HCT116 (cell line): ENCODE data around the gene ATP2A3. TPM values are rescaled to one million over a fixed set of nuclear protein-coding genes. Genes with fewer than 3 reads are reported as not detected.

Experiments used
- ATAC-seq: fragments of 200-7000 bp; cut with Tn5 transposase; 2 replicates; pipeline ENCODE4 v1.9.1; 2020; ENCODE audit warnings: mild to moderate bottlenecking, moderate library complexity
- BruUV-seq: library from RNA; stranded (reverse); fragments of 400-500 nt; replicated peaks from 2 replicates; lab custom pipeline; 2021; lab: Mats Ljungman, UMichigan
- CTCF ChIA-PET: fragments of 300-600 bp; sonication (Branson Sonifier 250); formaldehyde crosslinking; loops from one replicate; lab custom pipeline; 2021; ENCODE audit warnings: antibody characterized with exemption; lab: Charles Lee
- POLR2A ChIA-PET: fragments of 300-600, 350-600 bp; sonication (Branson Sonifier 250); formaldehyde crosslinking; loops from one replicate; lab custom pipeline; 2021; ENCODE audit warnings: antibody characterized with exemption; lab: Charles Lee
- RAD21 ChIA-PET, 2 experiments: fragments of 300-600 bp; sonication (Branson Sonifier 250); formaldehyde crosslinking; loops; one replicate each; lab custom pipeline; 2023; ENCODE audit warnings: low total read pairs in 2 of 2; ENCODE audit not compliant: uncharacterized antibody in 2 of 2, unreplicated experiment in 2 of 2, low non-redundant PET in 1 of 2; lab: Charles Lee
- DNase-seq: peaks from one replicate; pipeline ENCODE4 v3.0.0-alpha.2; 2010; ENCODE audit warnings: low read depth, low spot score
- H2AFZ ChIP-seq: fragments of 200-600 bp; shearing (Covaris generic), sonication (generic); 2 replicates; pipeline ENCODE4 v1.6.1; 2017; ENCODE audit warnings: low read depth, mixed run types, mixed read lengths, antibody characterized with exemption, low read length; ENCODE audit not compliant: poor library complexity, severe bottlenecking
- H3K27ac ChIP-seq: 2 replicates; pipeline ENCODE4 v1.5.1; 2012; ENCODE audit warnings: low read depth, low read length
- H3K27me3 ChIP-seq: fragments of 200-600 bp; sonication (generic); 2 replicates; pipeline ENCODE4 v1.6.1; 2016; ENCODE audit warnings: mixed run types, low read length, mixed read lengths; ENCODE audit not compliant: insufficient read depth
- H3K36me3 ChIP-seq, 2 experiments: fragments of 200-500 bp in 1 of 2; fragments of 200-600 bp in 1 of 2; sonication (Bioruptor generic) in 1 of 2; sonication (generic) in 1 of 2; 2 replicates each; pipeline versions ENCODE4 v1.5.1 to v1.6.1; 2014 to 2016; ENCODE audit warnings: low read length in 2 of 2, inconsistent platforms in 1 of 2, mixed read lengths in 1 of 2, mixed run types in 1 of 2; ENCODE audit not compliant: insufficient read depth in 2 of 2, control insufficient read depth in 1 of 2
- H3K4me1 ChIP-seq, 2 experiments: fragments of 200-600 bp in 1 of 2; sonication (generic) in 1 of 2; 2 replicates each; pipeline versions ENCODE4 v1.5.1 to v1.6.1; 2012 to 2017; ENCODE audit warnings: low read length in 2 of 2, inconsistent platforms in 1 of 2, mild to moderate bottlenecking in 1 of 2, mixed read lengths in 1 of 2, mixed run types in 1 of 2, moderate library complexity in 1 of 2; ENCODE audit not compliant: insufficient read depth in 2 of 2, control insufficient read depth in 1 of 2
- H3K4me2 ChIP-seq: fragments of 200-600 bp; sonication (generic); 2 replicates; pipeline ENCODE4 v1.6.1; 2017; ENCODE audit warnings: mixed run types, low read length, mixed read lengths
- H3K4me3 ChIP-seq, 2 experiments: fragments of 200-600 bp in 1 of 2; sonication (generic) in 1 of 2; replicated peaks in 1 of 2; 2 replicates each; pipeline ENCODE4 v1.5.1; 2011 to 2016; ENCODE audit warnings: low read length in 2 of 2, control low read depth in 1 of 2, low read depth in 1 of 2, mild to moderate bottlenecking in 1 of 2, mixed read lengths in 1 of 2, mixed run types in 1 of 2
- H3K79me2 ChIP-seq: fragments of 200-600 bp; sonication (generic); 2 replicates; pipeline ENCODE4 v1.6.1; 2017; ENCODE audit warnings: mild to moderate bottlenecking, mixed run types, low read length, moderate library complexity, mixed read lengths; ENCODE audit not compliant: insufficient read depth
- H3K9ac ChIP-seq: fragments of 200-600 bp; sonication (generic); 2 replicates; pipeline ENCODE4 v1.6.1; 2016; ENCODE audit warnings: low read length, mixed read lengths
- H3K9me2 ChIP-seq: fragments of 200-600 bp; sonication (generic), shearing (Covaris generic); 2 replicates; pipeline ENCODE4 v1.6.1; 2017; ENCODE audit warnings: mixed run types, mild to moderate bottlenecking, moderate library complexity; ENCODE audit not compliant: insufficient read depth
- H3K9me3 ChIP-seq, 2 experiments: fragments of 200-500 bp in 1 of 2; fragments of 200-600 bp in 1 of 2; sonication (Bioruptor generic) in 1 of 2; sonication (generic) in 1 of 2; 2 replicates each; pipeline ENCODE4 v1.6.1; 2014 to 2017; ENCODE audit warnings: low read length in 2 of 2, mixed read lengths in 2 of 2, inconsistent platforms in 1 of 2, low read depth in 1 of 2, mild to moderate bottlenecking in 1 of 2, mixed run types in 1 of 2, moderate library complexity in 1 of 2; ENCODE audit not compliant: control insufficient read depth in 1 of 2, insufficient read depth in 1 of 2
- H4K20me1 ChIP-seq: fragments of 200-600 bp; sonication (generic), shearing (Covaris generic); 2 replicates; pipeline ENCODE4 v1.6.1; 2017; ENCODE audit warnings: mixed run types, mild to moderate bottlenecking, moderate library complexity; ENCODE audit not compliant: insufficient read depth
- CBX3 ChIP-seq: IDR thresholded peaks from 2 replicates; pipeline ENCODE4 v1.6.1; 2012; ENCODE audit warnings: low read depth
- CEBPB ChIP-seq: IDR thresholded peaks from 2 replicates; pipeline ENCODE4 v1.6.1; 2012; ENCODE audit warnings: low read depth
- CTCF ChIP-seq, 3 experiments: fragments of 200-600 bp in 1 of 3; sonication (generic) in 1 of 3; IDR thresholded peaks in 2 of 3; conservative IDR thresholded peaks in 1 of 3; 2 replicates each; pipeline ENCODE4 v1.5.1; 2012 to 2017; ENCODE audit warnings: low read depth in 2 of 3, low read length in 2 of 3, antibody characterized with exemption in 1 of 3, borderline replicate concordance in 1 of 3, control low read depth in 1 of 3, mild to moderate bottlenecking in 1 of 3, mixed read lengths in 1 of 3, mixed run types in 1 of 3, moderate library complexity in 1 of 3; ENCODE audit not compliant: insufficient read depth in 1 of 3
- EGR1 ChIP-seq: IDR thresholded peaks from 2 replicates; pipeline ENCODE4 v1.6.1; 2012; ENCODE audit warnings: low read depth
- ELF1 ChIP-seq: IDR thresholded peaks from 2 replicates; pipeline ENCODE4 v1.6.1; 2012; ENCODE audit warnings: low read depth, borderline replicate concordance
- EZH2 ChIP-seq: fragments of 200-600 bp; sonication (generic); IDR thresholded peaks from 2 replicates; pipeline ENCODE4 v1.6.1; 2017; ENCODE audit warnings: antibody characterized with exemption, mixed run types
- EZH2phosphoT487 ChIP-seq: fragments of 200-600 bp; IDR thresholded peaks from 2 replicates; pipeline ENCODE4 v1.6.1; 2018; ENCODE audit warnings: antibody characterized with exemption, borderline replicate concordance
- FOSL1 ChIP-seq: IDR thresholded peaks from 2 replicates; pipeline ENCODE4 v1.6.1; 2012; ENCODE audit warnings: low read depth
- MAX ChIP-seq: IDR thresholded peaks from 2 replicates; pipeline ENCODE4 v1.6.1; 2012
- POLR2A ChIP-seq: IDR thresholded peaks from 2 replicates; pipeline ENCODE4 v1.7.0; 2011; ENCODE audit warnings: borderline replicate concordance; ENCODE audit not compliant: insufficient read depth, insufficient read length; ENCODE audit errors: extremely low read depth
- RAD21 ChIP-seq: IDR thresholded peaks from 2 replicates; pipeline ENCODE4 v1.6.1; 2012; ENCODE audit warnings: low read depth, mild to moderate bottlenecking
- REST ChIP-seq: IDR thresholded peaks from 2 replicates; pipeline ENCODE4 v1.6.1; 2012; ENCODE audit warnings: low read depth
- SIN3A ChIP-seq: IDR thresholded peaks from 2 replicates; pipeline ENCODE4 v1.6.1; 2012; ENCODE audit warnings: low read depth
- SP1 ChIP-seq: IDR thresholded peaks from 2 replicates; pipeline ENCODE4 v1.6.1; 2012; ENCODE audit warnings: low read depth
- SRF ChIP-seq: IDR thresholded peaks from 2 replicates; pipeline ENCODE4 v1.6.1; 2012; ENCODE audit warnings: low read depth
- YY1 ChIP-seq: IDR thresholded peaks from 2 replicates; pipeline ENCODE4 v1.6.1; 2011; ENCODE audit warnings: low read length, low read depth, moderate library complexity, mild to moderate bottlenecking; ENCODE audit not compliant: insufficient replicate concordance; ENCODE audit errors: extremely low read depth
- ZBTB33 ChIP-seq: IDR thresholded peaks from 2 replicates; pipeline ENCODE4 v1.6.1; 2011; ENCODE audit warnings: mild to moderate bottlenecking, low read length, moderate library complexity; ENCODE audit not compliant: insufficient replicate concordance; ENCODE audit errors: extremely low read depth
- ZNF274 ChIP-seq: fragments of 200-500 bp; sonication (Bioruptor generic); IDR thresholded peaks from 2 replicates; pipeline ENCODE4 v1.6.1; 2014; ENCODE audit warnings: mild to moderate bottlenecking, low read depth, low read length, inconsistent platforms
- intact Hi-C: fragments of 100-400 bp; cut with micrococcal nuclease; formaldehyde crosslinking; loops from 2 replicates; pipeline ENCODE4 v1.10.0; 2022
- total RNA-seq: library from RNA; stranded (reverse); gene quantifications from one replicate; pipeline ENCODE4 v1.2.1, GENCODE V29; 2021; ENCODE audit not compliant: unreplicated experiment

The ATP2A3 gene
- total RNA-seq, 1 experiment from 2014 or later = 23.1 TPM

GRCh38 chr17:3904501-3904900 lies 59.7 kb downstream of the ATP2A3 start:
- Histone ChIP-seq H3K36me3 (no peaks in the 10 kb centered on the region), H3K27me3 (no peaks in the 10 kb centered on the region), H3K9me3 (no peaks in the 10 kb centered on the region), H3K9me2 (no peaks in the 10 kb centered on the region), H3K4me1 (no peaks in the 10 kb centered on the region), H3K9ac (no peak overlapping the region), H3K4me2 (no peak overlapping the region), H2AFZ (no peak overlapping the region), H3K27ac (no peak overlapping the region), H3K79me2 (no peaks in the 10 kb centered on the region), H4K20me1 (no peaks in the 10 kb centered on the region), H3K4me3 (no peak overlapping the region)
- ATAC-seq (no peak), DNase-seq (no peak)
- BruUV-seq = no TSS peak
- CTCF ChIA-PET = interaction anchor here (1.5 to 4.2 kb wide), 3 partner anchors 10 to 167 kb away, joined by 6 to 48 read pairs (median 7); partner anchors contain the start of gene NCBP3
- intact Hi-C loops = no loop called here
- TF ChIP-seq ZNF274 (no peak), YY1 (no peak), EZH2phosphoT487 (no peak), POLR2A (no peak), CEBPB (no peak), MAX (no peak), SIN3A (no peak), RAD21 (no peak), ZBTB33 (no peak), CBX3 (no peak), EGR1 (no peak), SP1 (no peak), ELF1 (no peak), EZH2 (no peak), SRF (no peak), CTCF (IDR thresholded peaks at IDR 0.05 in 2 of 3, conservative IDR thresholded peaks at IDR 0.05 in 1 of 3; ENCODE audit: borderline replicate concordance in 1 of 3, insufficient read depth in 1 of 3, low read depth in 2 of 3, low read length in 2 of 3) (no peak), REST (no peak), FOSL1 (no peak)
- RAD21 ChIA-PET = no interaction called here
- POLR2A ChIA-PET = no interaction called here
